Measurements from ENCODE around the gene MYO1C. TPM values are rescaled to one million over a fixed set of nuclear protein-coding genes. Genes with fewer than 3 reads are reported as not detected.

The MYO1C gene
- total RNA-seq (2014; rRNA removed; shearing (Covaris generic)) (206 and 218 TPM in 2 replicates), polyA plus RNA-seq (2016; fragmentation: Nextera tagmentation; extraction: Ambion mirVana) (196 and 197 TPM in 2 replicates)

- WGBS, 2 experiments (ENCODE audit: low coverage in 1 of 2, low lambda C conversion rate in 2 of 2, missing lambda C conversion rate in 2 of 2): 85 to 86% methylated on average over 31 to 35 of the region's 35 CpGs
- Histone ChIP-seq H4K20me1 (ENCODE audit: insufficient read depth) (no peaks in the 10 kb centered on the region), H3K36me3 (ENCODE audit: low read depth) (no peaks in the 10 kb centered on the region), H3F3A (ENCODE audit: insufficient read depth) (peaks cover 27% of the 10 kb centered on the region), H3K9me3 (ENCODE audit: low read depth) (no peaks in the 10 kb centered on the region), H3K9me2 (ENCODE audit: insufficient read depth) (no peaks in the 10 kb centered on the region), H3K4me2 (ENCODE audit: unreplicated experiment) (peak within 1 kb of the TSS; percentile 82), H3K27me3 (replicated peaks; ENCODE audit: insufficient read depth) (no peaks in the 10 kb centered on the region), H3K4me3 (peak within 1 kb of the TSS; percentile 81), H3K9ac (peak within 1 kb of the TSS; percentile 84), H3K79me2 (ENCODE audit: insufficient read depth) (peaks cover 25% of the 10 kb centered on the region), H2AFZ (peak within 1 kb of the TSS; percentile 78), H3K27ac (no peak within 1 kb of the TSS), H3K4me1 (ENCODE audit: insufficient read depth) (peaks cover 34% of the 10 kb centered on the region)
- no peak for DNase-seq
- no peak for TF ChIP-seq EZH2phosphoT487 (IDR thresholded peaks at IDR 0.05; ENCODE audit: insufficient read depth, low read depth)
- TF ChIP-seq EZH2 (IDR thresholded peaks at IDR 0.05; ENCODE audit: insufficient read depth, poor library complexity, severe bottlenecking): no peak
- in situ Hi-C loops (cut with MboI): no loop called here
Observed at GRCh38 chr17:1492249-1493206, at the start of gene MYO1C. MYO1C (minus strand) TSS chr17:1492686; CDS start chr17:1492487, 199 bp downstream.

DNA sequence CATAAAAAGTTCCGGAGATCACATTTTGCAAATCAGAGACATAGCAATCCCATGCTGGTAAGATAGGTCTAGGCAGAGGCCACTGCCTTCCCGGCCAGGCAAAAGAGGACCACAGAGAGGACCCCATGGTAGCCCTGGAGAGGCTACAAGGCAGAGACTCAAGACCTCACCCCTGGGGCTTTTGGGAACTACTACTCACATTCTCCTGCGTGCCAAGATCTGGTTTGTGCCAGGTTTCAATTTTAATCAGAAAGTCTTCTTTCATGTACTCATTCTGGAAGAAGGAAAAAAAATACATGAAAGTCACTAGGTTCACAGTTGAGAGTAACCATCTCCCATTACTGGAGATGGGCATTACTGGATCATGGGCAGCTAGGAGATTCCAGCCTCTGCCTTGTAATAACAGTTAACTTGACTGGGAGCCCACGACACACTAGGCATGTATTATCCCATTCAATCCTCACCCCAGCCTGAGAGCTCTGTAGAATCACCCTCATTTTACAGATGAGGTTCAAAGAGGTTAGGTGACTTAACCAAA, 49.0 kb upstream of the MYO1C start:
- no peaks in the 10 kb centered on the region for H3K9me2 ChIP-seq (ENCODE audit: insufficient read depth)
- no peaks in the 10 kb centered on the region for H3K9me3 ChIP-seq (ENCODE audit: low read depth)
- no peaks in the 10 kb centered on the region for H3K27me3 ChIP-seq (replicated peaks; ENCODE audit: insufficient read depth)
- no peak overlapping the region for H3K9ac ChIP-seq
- no peak overlapping the region for H3K27ac ChIP-seq
- H3F3A ChIP-seq (ENCODE audit: insufficient read depth): no peaks in the 10 kb centered on the region
- 96 to 100% methylated on average over 4 of the region's 4 CpGs for WGBS, 2 experiments (ENCODE audit: low coverage in 1 of 2, low lambda C conversion rate in 2 of 2, missing lambda C conversion rate in 2 of 2)
- no peak overlapping the region for H3K4me2 ChIP-seq (ENCODE audit: unreplicated experiment)
- H4K20me1 ChIP-seq (ENCODE audit: insufficient read depth): no peaks in the 10 kb centered on the region
- peaks cover 23% of the 10 kb centered on the region; the same call in 1 of the 2 replicates for H3K36me3 ChIP-seq (ENCODE audit: low read depth)
- in situ Hi-C loops (cut with MboI): no loop called here
- no peak overlapping the region for H2AFZ ChIP-seq
- no peak for DNase-seq
- H3K4me3 ChIP-seq: no peak overlapping the region
- TF ChIP-seq EZH2 (IDR thresholded peaks at IDR 0.05; ENCODE audit: insufficient read depth, poor library complexity, severe bottlenecking) (no peak), EZH2phosphoT487 (IDR thresholded peaks at IDR 0.05; ENCODE audit: insufficient read depth, low read depth) (no peak)
- H3K79me2 ChIP-seq (ENCODE audit: insufficient read depth): peaks cover 6% of the 10 kb centered on the region; the same call in 1 of the 2 replicates
- H3K4me1 ChIP-seq (ENCODE audit: insufficient read depth): no peaks in the 10 kb centered on the region

DNA sequence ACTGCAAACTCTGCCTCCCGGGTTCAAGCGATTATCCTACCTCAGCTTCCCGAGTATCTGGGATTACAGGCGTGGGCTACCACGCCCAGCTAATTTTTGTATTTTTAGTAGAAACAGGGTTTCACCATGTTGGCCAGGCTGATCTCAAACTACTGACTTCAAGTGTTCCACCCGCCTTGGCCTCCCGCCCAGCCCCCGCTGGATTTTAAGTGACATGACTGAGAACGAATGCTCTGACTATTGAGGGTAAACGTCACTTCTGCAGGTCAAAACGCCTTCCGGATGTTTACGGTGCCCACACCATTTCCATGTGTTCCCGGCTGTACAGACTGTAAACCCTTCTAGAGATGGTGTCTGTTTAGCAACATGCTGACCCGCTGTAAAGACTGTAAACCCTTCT, 47.3 kb upstream of the MYO1C start:
- H3K9ac ChIP-seq: no peak overlapping the region
- no peaks in the 10 kb centered on the region for H3K9me3 ChIP-seq (ENCODE audit: low read depth)
- in situ Hi-C loops (cut with MboI): no loop called here
- H3K4me3 ChIP-seq: no peak overlapping the region
- DNase-seq: no peak
- WGBS, 2 experiments (ENCODE audit: low coverage in 1 of 2, low lambda C conversion rate in 2 of 2, missing lambda C conversion rate in 2 of 2): 86 to 87% methylated on average over 14 to 15 of the region's 15 CpGs
- H3K79me2 ChIP-seq (ENCODE audit: insufficient read depth): no peaks in the 10 kb centered on the region
- no peaks in the 10 kb centered on the region for H4K20me1 ChIP-seq (ENCODE audit: insufficient read depth)
- H3K4me1 ChIP-seq (ENCODE audit: insufficient read depth): no peaks in the 10 kb centered on the region
- no peaks in the 10 kb centered on the region for H3F3A ChIP-seq (ENCODE audit: insufficient read depth)
- H3K27me3 ChIP-seq (replicated peaks; ENCODE audit: insufficient read depth): no peaks in the 10 kb centered on the region
- peaks cover 23% of the 10 kb centered on the region; the same call in 1 of the 2 replicates for H3K36me3 ChIP-seq (ENCODE audit: low read depth)
- no peak overlapping the region for H3K4me2 ChIP-seq (ENCODE audit: unreplicated experiment)
- no peaks in the 10 kb centered on the region for H3K9me2 ChIP-seq (ENCODE audit: insufficient read depth)
- H2AFZ ChIP-seq: no peak overlapping the region
- TF ChIP-seq EZH2phosphoT487 (IDR thresholded peaks at IDR 0.05; ENCODE audit: insufficient read depth, low read depth) (no peak), EZH2 (IDR thresholded peaks at IDR 0.05; ENCODE audit: insufficient read depth, poor library complexity, severe bottlenecking) (no peak)
- H3K27ac ChIP-seq: no peak overlapping the region

GRCh38 chr17:1535737-1536136, 43.3 kb upstream of the MYO1C start:
- no peaks in the 10 kb centered on the region for H3K4me1 ChIP-seq (ENCODE audit: insufficient read depth)
- peaks cover 16% of the 10 kb centered on the region; the same call in 1 of the 2 replicates for H3K36me3 ChIP-seq (ENCODE audit: low read depth)
- 96% methylated on average over 4 of the region's 4 CpGs for WGBS, 2 experiments (ENCODE audit: low coverage in 1 of 2, low lambda C conversion rate in 2 of 2, missing lambda C conversion rate in 2 of 2)
- no peaks in the 10 kb centered on the region for H3F3A ChIP-seq (ENCODE audit: insufficient read depth)
- no peak overlapping the region for H3K9ac ChIP-seq
- H3K4me3 ChIP-seq: no peak overlapping the region
- H2AFZ ChIP-seq: no peak overlapping the region
- H3K27ac ChIP-seq: no peak overlapping the region
- H3K27me3 ChIP-seq (replicated peaks; ENCODE audit: insufficient read depth): no peaks in the 10 kb centered on the region
- in situ Hi-C loops (cut with MboI): no loop called here
- H3K4me2 ChIP-seq (ENCODE audit: unreplicated experiment): no peak overlapping the region
- H4K20me1 ChIP-seq (ENCODE audit: insufficient read depth): no peaks in the 10 kb centered on the region
- no peaks in the 10 kb centered on the region for H3K9me3 ChIP-seq (ENCODE audit: low read depth)
- no peaks in the 10 kb centered on the region for H3K79me2 ChIP-seq (ENCODE audit: insufficient read depth)
- DNase-seq: no peak
- TF ChIP-seq EZH2 (IDR thresholded peaks at IDR 0.05; ENCODE audit: insufficient read depth, poor library complexity, severe bottlenecking): no peak
- no peak for TF ChIP-seq EZH2phosphoT487 (IDR thresholded peaks at IDR 0.05; ENCODE audit: insufficient read depth, low read depth)
- no peaks in the 10 kb centered on the region for H3K9me2 ChIP-seq (ENCODE audit: insufficient read depth)
